Measurements from ENCODE around the gene THSD8. TPM values are rescaled to one million over a fixed set of nuclear protein-coding genes. Genes with fewer than 3 reads are reported as not detected.
A peak's percentile ranks its signal among the peaks of the same experiment; 100 is the strongest.

THSD8 gene
- total RNA-seq, 1 experiment from 2014 or later: 14.5 TPM

DNA sequence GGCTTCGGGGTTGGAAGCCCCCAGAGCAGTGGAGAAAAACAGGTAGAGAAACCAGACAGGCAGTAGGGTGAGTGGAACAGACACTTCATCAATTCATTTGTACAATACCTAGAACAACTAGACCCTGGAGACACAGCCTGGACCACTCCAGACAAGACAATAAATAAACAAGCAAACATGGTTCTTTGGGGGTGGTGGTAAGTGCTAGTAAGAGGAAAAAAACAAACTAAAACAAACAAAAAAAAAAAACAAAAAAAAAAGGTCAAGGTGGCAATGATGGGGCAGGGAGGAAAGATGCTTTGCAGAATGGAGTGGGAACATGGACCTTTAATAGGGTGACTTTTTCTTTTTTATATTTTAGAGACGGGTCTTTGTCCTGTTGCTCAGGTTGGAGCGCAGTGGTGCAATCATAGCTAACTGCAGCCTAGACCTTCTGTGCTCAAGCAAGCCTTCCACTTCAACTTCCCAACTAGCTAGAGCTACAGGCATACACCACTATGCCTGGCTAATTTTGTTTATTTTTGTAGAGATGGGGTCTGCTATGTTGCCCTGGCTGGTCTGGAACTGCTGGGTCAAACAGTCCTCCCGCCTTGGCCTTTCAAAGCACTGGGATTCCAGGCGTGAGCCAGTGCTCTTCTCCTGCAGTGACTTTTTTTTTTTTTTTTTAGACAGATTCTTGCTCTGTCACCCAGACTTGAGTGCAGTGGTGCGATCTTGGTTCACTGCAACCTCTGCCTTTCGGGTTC lies 7.5 kb upstream of the THSD8 start:
- peaks cover 80% of the 10 kb centered on the region for H3K36me3 Mint-ChIP-seq (ENCODE audit: insufficient read depth, unreplicated experiment)
- DNase-seq (ENCODE audit: unreplicated experiment): no peak

DNA sequence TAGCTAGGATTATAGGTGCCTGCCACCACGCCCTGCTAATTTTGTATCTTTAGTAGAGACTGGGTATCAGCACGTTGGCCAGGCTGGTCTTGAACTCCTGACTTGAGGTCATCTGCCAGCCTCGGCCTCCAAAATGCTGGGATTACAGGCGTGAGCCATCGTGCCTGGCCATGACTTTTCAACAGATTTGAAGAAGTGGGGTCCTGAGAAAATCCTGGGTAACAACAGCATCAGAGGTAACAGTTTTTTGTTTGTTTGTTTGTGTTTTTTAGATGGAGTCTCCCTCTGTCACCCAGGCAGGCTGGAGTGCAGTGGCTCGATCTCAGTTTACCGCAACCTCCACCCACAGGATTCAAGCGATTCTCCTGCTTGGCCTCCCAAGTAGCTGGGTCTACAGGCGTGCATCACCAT lies 6.9 kb upstream of the THSD8 start:
- Mint-ChIP-seq H3K36me3 (ENCODE audit: insufficient read depth, unreplicated experiment) (peaks cover 80% of the 10 kb centered on the region), H3K4me3 (ENCODE audit: unreplicated experiment) (no peak overlapping the region), H3K9me3 (ENCODE audit: unreplicated experiment) (no peaks in the 10 kb centered on the region), H3K4me1 (ENCODE audit: insufficient read depth, unreplicated experiment) (peaks cover 29% of the 10 kb centered on the region), H3K27me3 (ENCODE audit: insufficient read depth, unreplicated experiment) (no peaks in the 10 kb centered on the region), H3K27ac (ENCODE audit: low read depth, unreplicated experiment) (no peak overlapping the region)
- POLR2A ChIA-PET: interaction anchor here (0.7 to 8.4 kb wide), 10 partner anchors 11 to 74 kb away, joined by 3 to 410 read pairs (median 4); partner anchors contain the start of genes HOOK2, RNASEH2A and TNPO2
- CTCF ChIA-PET: interaction anchor here (0.5 to 14.5 kb wide), 12 partner anchors 9 to 1966 kb away, joined by 3 to 307 read pairs (median 4); partner anchors contain the start of gene HOOK2
- DNase-seq (ENCODE audit: unreplicated experiment): no peak
- intact Hi-C loops (cut with micrococcal nuclease): loop anchor here (5.0 kb wide), 1 partner anchor 73 kb away; the partner anchor contains the start of gene TNPO2
- BruUV-seq (replicated peaks): no TSS peak
- TF ChIP-seq, protein P1, sequence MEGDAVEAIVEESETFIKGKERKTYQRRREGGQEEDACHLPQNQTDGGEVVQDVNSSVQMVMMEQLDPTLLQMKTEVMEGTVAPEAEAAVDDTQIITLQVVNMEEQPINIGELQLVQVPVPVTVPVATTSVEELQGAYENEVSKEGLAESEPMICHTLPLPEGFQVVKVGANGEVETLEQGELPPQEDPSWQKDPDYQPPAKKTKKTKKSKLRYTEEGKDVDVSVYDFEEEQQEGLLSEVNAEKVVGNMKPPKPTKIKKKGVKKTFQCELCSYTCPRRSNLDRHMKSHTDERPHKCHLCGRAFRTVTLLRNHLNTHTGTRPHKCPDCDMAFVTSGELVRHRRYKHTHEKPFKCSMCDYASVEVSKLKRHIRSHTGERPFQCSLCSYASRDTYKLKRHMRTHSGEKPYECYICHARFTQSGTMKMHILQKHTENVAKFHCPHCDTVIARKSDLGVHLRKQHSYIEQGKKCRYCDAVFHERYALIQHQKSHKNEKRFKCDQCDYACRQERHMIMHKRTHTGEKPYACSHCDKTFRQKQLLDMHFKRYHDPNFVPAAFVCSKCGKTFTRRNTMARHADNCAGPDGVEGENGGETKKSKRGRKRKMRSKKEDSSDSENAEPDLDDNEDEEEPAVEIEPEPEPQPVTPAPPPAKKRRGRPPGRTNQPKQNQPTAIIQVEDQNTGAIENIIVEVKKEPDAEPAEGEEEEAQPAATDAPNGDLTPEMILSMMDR (IDR thresholded peaks at IDR 0.05; ENCODE audit: unreplicated experiment): no peak

More for the DNA sequence above, 7.5 kb upstream of the THSD8 start:
- H3K9me3 Mint-ChIP-seq (ENCODE audit: unreplicated experiment): no peaks in the 10 kb centered on the region
- intact Hi-C loops (cut with micrococcal nuclease): loop anchor here (5.0 kb wide), 1 partner anchor 72 kb away; the partner anchor contains the start of gene TNPO2
- H3K27ac Mint-ChIP-seq (ENCODE audit: low read depth, unreplicated experiment): peak overlapping the region; percentile 95
- H3K4me1 Mint-ChIP-seq (ENCODE audit: insufficient read depth, unreplicated experiment): peaks cover 29% of the 10 kb centered on the region
- POLR2A ChIA-PET: interaction anchor here (0.7 to 8.4 kb wide), 12 partner anchors 7 to 1733 kb away, joined by 3 to 410 read pairs (median 11); partner anchors contain the start of genes HOOK2, PRDX2, RNASEH2A and THSD8
- CTCF ChIA-PET: interaction anchor here (0.5 to 14.5 kb wide), 8 partner anchors 8 to 97 kb away, joined by 3 to 307 read pairs (median 3); partner anchors contain the start of gene HOOK2
- H3K27me3 Mint-ChIP-seq (ENCODE audit: insufficient read depth, unreplicated experiment): no peaks in the 10 kb centered on the region
- H3K4me3 Mint-ChIP-seq (ENCODE audit: unreplicated experiment): peak overlapping the region; percentile 94
- TF ChIP-seq, protein P1 (IDR thresholded peaks at IDR 0.05; ENCODE audit: unreplicated experiment): no peak
- no TSS peak for BruUV-seq (replicated peaks)

DNA sequence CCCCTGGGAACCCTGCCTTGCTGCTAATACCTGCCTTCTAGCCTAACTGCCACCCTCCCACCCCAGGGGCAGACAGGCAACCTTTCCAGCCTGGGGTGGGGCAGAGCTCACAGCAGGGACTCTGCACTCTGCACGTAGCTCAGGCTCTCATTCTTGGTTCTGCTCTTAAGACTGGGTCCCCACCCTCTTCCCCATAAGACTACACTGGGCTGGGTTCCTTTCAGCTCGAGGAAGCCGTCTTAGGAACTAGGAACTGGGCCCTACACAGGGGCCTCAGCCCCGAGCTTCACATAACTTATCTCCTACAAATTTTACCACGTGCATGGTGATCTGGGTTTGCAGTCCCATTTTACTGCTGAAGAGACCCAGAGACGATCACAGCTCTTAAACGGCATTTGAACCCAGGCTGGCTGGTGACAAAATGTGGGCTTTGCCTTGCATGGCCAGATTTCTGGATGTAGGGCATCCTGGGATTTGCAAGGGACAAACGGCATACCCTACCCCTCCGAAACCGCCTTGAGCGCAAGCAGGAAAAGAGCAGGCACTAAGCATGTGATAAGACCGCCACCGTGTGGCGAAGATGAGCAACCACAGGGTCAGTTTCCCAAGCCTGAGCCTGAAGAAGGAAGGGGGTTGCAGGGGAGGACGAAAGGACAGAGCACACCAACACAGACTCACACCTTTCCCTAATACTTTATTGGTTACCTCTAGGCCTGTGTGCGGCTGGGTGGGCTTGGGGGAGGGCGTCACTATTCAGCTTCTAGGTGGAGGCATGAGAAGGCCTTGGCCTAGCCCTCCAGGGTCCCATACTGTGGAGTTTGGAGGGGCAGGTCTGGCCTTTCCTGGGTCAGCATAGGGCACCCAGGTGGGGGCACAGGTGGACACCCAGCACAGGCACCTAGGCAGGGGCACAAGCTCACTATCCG lies 5.5 kb upstream of the THSD8 start:
- ChIA-PET POLR2A (interaction anchor here (0.9 to 8.4 kb wide), 14 partner anchors 10 to 115 kb away, joined by 3 to 410 read pairs (median 5); partner anchors contain the start of genes DHPS, GET3, HOOK2 and RNASEH2A), CTCF (interaction anchor here (0.5 to 14.5 kb wide), 32 partner anchors 9 to 1135 kb away, joined by 3 to 307 read pairs (median 4); partner anchors contain the start of genes DNASE2, GCDH, HOOK2 and MAN2B1)
- intact Hi-C loops (cut with micrococcal nuclease): loop anchor here (1.0 kb wide), 5 partner anchors 19 to 120 kb away; no protein-coding TSS in a partner anchor
- H3K27me3 Mint-ChIP-seq (ENCODE audit: insufficient read depth, unreplicated experiment): no peaks in the 10 kb centered on the region
- TF ChIP-seq, protein P1 (IDR thresholded peaks at IDR 0.05; ENCODE audit: unreplicated experiment): peak; percentile 94
- H3K4me3 Mint-ChIP-seq (ENCODE audit: unreplicated experiment): peak overlapping the region; percentile 35
- no TSS peak for BruUV-seq (replicated peaks)
- peaks cover 18% of the 10 kb centered on the region for H3K4me1 Mint-ChIP-seq (ENCODE audit: insufficient read depth, unreplicated experiment)
- peak; percentile 87 for DNase-seq (ENCODE audit: unreplicated experiment)
- peaks cover 74% of the 10 kb centered on the region for H3K36me3 Mint-ChIP-seq (ENCODE audit: insufficient read depth, unreplicated experiment)
- H3K27ac Mint-ChIP-seq (ENCODE audit: low read depth, unreplicated experiment): peak overlapping the region; percentile 84
- H3K9me3 Mint-ChIP-seq (ENCODE audit: unreplicated experiment): no peaks in the 10 kb centered on the region
